Mesothelial cell of epicardium (in vitro differentiated cells): ENCODE data around the gene SHC1. TPM values are rescaled to one million over a fixed set of nuclear protein-coding genes. Genes with fewer than 3 reads are reported as not detected.

Source experiments
- DNase-seq, 2 experiments: peaks; one replicate each; pipeline ENCODE4 v3.0.0; 2021; ENCODE audit warnings: low spot score in 2 of 2; ENCODE audit not compliant: unreplicated experiment in 2 of 2
- H3K27ac Mint-ChIP-seq: 2 replicates; pipeline ENCODE4 v1.8.0; 2021; ENCODE audit warnings: mixed read lengths
- H3K27me3 Mint-ChIP-seq: 2 replicates; pipeline ENCODE4 v1.8.0; 2021; ENCODE audit warnings: low read depth, mixed read lengths
- H3K36me3 Mint-ChIP-seq: 2 replicates; pipeline ENCODE4 v1.8.0; 2021; ENCODE audit warnings: mixed read lengths
- H3K4me1 Mint-ChIP-seq: 2 replicates; pipeline ENCODE4 v1.8.0; 2021; ENCODE audit warnings: mixed read lengths
- H3K4me3 Mint-ChIP-seq: 2 replicates; pipeline ENCODE4 v1.8.0; 2021; ENCODE audit warnings: mild to moderate bottlenecking, moderate library complexity, mixed read lengths
- H3K9me3 Mint-ChIP-seq: 2 replicates; pipeline ENCODE4 v1.8.0; 2021; ENCODE audit warnings: mixed read lengths
- total RNA-seq: library from RNA; stranded (reverse); gene quantifications from 3 replicates; pipeline ENCODE4 v1.2.1, GENCODE V29; 2021
- TF ChIP-seq, protein P1 (sequence below): fragments of 200-600 bp; sonication (generic); IDR thresholded peaks from one replicate; pipeline ENCODE4 v1.5.0; 2021; ENCODE audit warnings: antibody characterized with exemption; ENCODE audit not compliant: unreplicated experiment

SHC1 gene
- 115 to 132 TPM (median 117 TPM) in 3 replicates for total RNA-seq

DNA sequence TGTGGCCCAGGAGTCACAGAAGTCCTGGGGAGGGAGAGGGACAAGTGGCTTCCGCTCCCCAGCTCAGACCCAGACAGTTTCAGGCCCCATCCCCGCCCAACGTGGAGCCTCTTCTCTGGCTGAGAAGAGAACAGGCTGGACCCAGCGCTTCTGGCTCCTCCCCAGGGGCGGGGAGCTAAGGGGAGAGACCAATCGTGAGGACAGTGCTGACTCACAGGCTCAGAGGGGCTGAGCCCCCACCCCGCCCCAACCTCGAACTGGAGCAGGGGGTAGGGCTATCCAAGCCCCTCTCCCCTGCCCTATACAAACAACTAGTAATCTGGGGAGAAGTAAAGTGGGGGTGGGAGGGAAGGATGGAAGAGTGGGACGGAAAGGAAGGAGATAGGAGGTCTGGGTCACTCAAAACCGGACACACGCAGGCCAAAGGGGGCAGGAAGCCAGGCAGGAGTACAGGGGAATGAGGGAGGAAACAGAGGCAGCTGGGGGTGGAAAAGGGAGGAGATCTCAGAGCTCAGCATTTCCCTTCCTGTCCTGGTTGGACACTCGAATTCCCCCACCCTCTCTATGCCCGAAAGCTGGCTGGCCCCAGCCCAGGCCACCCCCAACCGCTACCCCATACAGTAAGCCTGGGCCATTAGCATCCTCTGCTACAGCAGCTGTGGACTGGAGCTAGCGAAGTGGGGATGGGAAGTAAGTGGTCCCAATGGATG, at the start of gene SHC1:
Gene SHC1, minus strand, starts transcription at position 117 of the 710 bp plus-strand sequence. CDS start 221 bp downstream, outside the sequence.
- Mint-ChIP-seq H3K27ac (peak within 1 kb of the TSS; percentile 13), H3K36me3 (peaks cover 5% of the 10 kb centered on the region), H3K4me1 (peaks cover 40% of the 10 kb centered on the region), H3K9me3 (no peaks in the 10 kb centered on the region), H3K4me3 (peak within 1 kb of the TSS; percentile 59), H3K27me3 (no peaks in the 10 kb centered on the region)
- peak; percentile 74 to 85 for DNase-seq
- TF ChIP-seq, protein P1, sequence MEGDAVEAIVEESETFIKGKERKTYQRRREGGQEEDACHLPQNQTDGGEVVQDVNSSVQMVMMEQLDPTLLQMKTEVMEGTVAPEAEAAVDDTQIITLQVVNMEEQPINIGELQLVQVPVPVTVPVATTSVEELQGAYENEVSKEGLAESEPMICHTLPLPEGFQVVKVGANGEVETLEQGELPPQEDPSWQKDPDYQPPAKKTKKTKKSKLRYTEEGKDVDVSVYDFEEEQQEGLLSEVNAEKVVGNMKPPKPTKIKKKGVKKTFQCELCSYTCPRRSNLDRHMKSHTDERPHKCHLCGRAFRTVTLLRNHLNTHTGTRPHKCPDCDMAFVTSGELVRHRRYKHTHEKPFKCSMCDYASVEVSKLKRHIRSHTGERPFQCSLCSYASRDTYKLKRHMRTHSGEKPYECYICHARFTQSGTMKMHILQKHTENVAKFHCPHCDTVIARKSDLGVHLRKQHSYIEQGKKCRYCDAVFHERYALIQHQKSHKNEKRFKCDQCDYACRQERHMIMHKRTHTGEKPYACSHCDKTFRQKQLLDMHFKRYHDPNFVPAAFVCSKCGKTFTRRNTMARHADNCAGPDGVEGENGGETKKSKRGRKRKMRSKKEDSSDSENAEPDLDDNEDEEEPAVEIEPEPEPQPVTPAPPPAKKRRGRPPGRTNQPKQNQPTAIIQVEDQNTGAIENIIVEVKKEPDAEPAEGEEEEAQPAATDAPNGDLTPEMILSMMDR = no peak

- TF ChIP-seq, protein P1 = no peak
- no peak for DNase-seq
- Mint-ChIP-seq H3K36me3 (no peaks in the 10 kb centered on the region), H3K4me1 (peaks cover 14% of the 10 kb centered on the region), H3K27ac (peak overlapping the region; percentile 17), H3K27me3 (no peaks in the 10 kb centered on the region), H3K4me3 (no peak overlapping the region), H3K9me3 (no peaks in the 10 kb centered on the region)
Measured at GRCh38 chr1:155019377-155020245, 49.1 kb upstream of the SHC1 start.

GRCh38 chr1:155018617-155019348, 48.2 kb upstream of the SHC1 start:
- H3K36me3 Mint-ChIP-seq = no peaks in the 10 kb centered on the region
- peaks cover 14% of the 10 kb centered on the region for H3K4me1 Mint-ChIP-seq
- no peak overlapping the region for H3K4me3 Mint-ChIP-seq
- no peaks in the 10 kb centered on the region for H3K9me3 Mint-ChIP-seq
- no peak overlapping the region for H3K27ac Mint-ChIP-seq
- no peak for DNase-seq
- TF ChIP-seq, protein P1 = no peak
- H3K27me3 Mint-ChIP-seq = no peaks in the 10 kb centered on the region

- Mint-ChIP-seq H3K9me3 (no peaks in the 10 kb centered on the region), H3K36me3 (no peaks in the 10 kb centered on the region), H3K27ac (no peak overlapping the region), H3K27me3 (no peaks in the 10 kb centered on the region), H3K4me3 (peak overlapping the region; percentile 56), H3K4me1 (peaks cover 13% of the 10 kb centered on the region)
- TF ChIP-seq, protein P1 = no peak
- DNase-seq = no peak
Measured at GRCh38 chr1:155017946-155018316, 47.4 kb upstream of the SHC1 start.

DNA sequence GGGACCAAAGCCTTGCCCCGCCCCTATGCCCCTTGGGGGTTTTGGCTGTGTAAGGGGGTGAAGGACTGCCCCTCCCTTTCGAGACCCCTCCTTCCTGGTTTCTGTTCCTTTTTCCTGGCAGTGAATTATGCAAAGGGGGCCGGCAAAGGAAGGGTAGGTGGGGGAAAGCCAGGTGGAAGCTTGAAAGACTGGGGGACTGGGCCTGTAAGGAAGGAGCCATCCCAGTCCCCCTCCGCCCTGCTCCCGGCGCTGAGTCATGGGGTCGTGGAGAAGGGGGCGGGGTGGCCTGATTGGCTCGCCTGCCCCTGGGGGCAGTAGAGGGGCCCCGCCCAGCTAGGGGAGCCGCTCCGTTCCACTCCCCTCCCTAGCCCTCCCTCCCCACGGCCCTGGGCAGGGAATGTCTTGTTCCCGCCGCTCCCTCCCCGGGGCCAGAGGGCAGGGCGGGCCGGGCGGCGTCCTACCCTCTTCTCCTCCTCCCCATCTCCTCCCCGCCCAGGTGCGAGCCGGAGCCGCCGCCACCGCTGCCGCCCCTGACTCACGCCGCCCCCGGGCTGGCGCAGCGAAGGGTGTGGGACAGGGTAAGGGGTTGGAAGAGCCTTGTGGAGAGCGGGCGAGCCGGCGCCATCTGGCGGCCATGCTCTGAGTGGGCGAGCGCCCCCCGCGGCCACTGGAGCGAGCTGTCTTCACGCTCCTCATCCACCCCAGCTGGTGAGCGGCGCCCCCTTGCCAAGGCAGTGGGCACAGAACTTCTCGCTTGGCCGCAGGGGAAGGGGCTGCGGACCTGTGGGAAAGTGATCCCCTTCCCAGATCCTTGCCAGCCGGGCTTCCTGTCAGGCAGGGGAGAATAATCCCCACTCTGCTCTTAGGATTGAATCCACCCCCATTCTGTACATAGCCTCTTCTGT, 46.7 kb upstream of the SHC1 start:
- Mint-ChIP-seq H3K27me3 (no peaks in the 10 kb centered on the region), H3K27ac (peak overlapping the region; percentile 66), H3K4me1 (peaks cover 10% of the 10 kb centered on the region), H3K9me3 (no peaks in the 10 kb centered on the region), H3K4me3 (peak overlapping the region; percentile 56), H3K36me3 (no peaks in the 10 kb centered on the region)
- TF ChIP-seq, protein P1 = peak; percentile 87
- peak; percentile 71 to 91 for DNase-seq
